Testis (tissue), 3 donors: ENCODE results near the gene NOVA2. TPM values are rescaled to one million over a fixed set of nuclear protein-coding genes. Genes with fewer than 3 reads are reported as not detected.

ENCODE experiments used
- DNase-seq: peaks from one replicate; pipeline ENCODE4 v3.0.0-alpha.2; 2019
- H3K27ac ChIP-seq, 2 donors: fragments of 200-600 bp; sonication (generic); one replicate each; pipeline ENCODE4 v1.5.1; 2019
- H3K27me3 ChIP-seq: fragments of 200-600 bp; sonication (generic); one replicate; pipeline ENCODE4 v1.5.1; 2019
- H3K36me3 ChIP-seq: fragments of 200-600 bp; sonication (generic); one replicate; pipeline ENCODE4 v1.5.1; 2017; ENCODE audit warnings: low read depth; ENCODE audit errors: missing control alignments
- H3K4me1 ChIP-seq: fragments of 200-600 bp; sonication (generic); one replicate; pipeline ENCODE4 v1.5.1; 2019
- H3K4me3 ChIP-seq, 2 donors: fragments of 200-600 bp; sonication (generic); one replicate each; pipeline ENCODE4 v1.5.1; 2017 to 2019
- H3K9me3 ChIP-seq: fragments of 200-600 bp; sonication (generic); one replicate; pipeline ENCODE4 v1.5.1; 2017
- CTCF ChIP-seq, 3 experiments: fragments of 450-650 bp in 2 of 3; fragments of 200-600 bp in 1 of 3; sonication (generic) in 1 of 3; IDR thresholded peaks; one replicate each; pipeline ENCODE4 v1.5.1; 2016 to 2019; ENCODE audit warnings: antibody characterized with exemption in 3 of 3, mild to moderate bottlenecking in 2 of 3, moderate library complexity in 1 of 3
- POLR2A ChIP-seq: fragments of 450-650 bp; IDR thresholded peaks from one replicate; pipeline ENCODE4 v1.6.1; 2017; ENCODE audit warnings: antibody characterized with exemption, mild to moderate bottlenecking, moderate library complexity
- WGBS, 2 donors: methylation state at CpG; one replicate each; pipeline ENCODE4 v1.1.5; 2018; 5-methylcytosine and 5-hydroxymethylcytosine counted together
- intact Hi-C: fragments of 100-400 bp; cut with DNase I; formaldehyde crosslinking; loops from one replicate; pipeline ENCODE4 v1.15.1; 2023; ENCODE audit warnings: low total_unique reads
- polyA plus RNA-seq: library from polyadenylated mRNA; stranded (reverse); fragments of 350-450 nt; fragmentation: Illumina TruSeq; extraction: RNeasy Lipid Tissue Mini Kit (QIAGEN cat#74804); gene quantifications from one replicate; pipeline ENCODE4 v1.2.3, GENCODE V29; 2014; ENCODE audit warnings: low read depth, low replicate concordance; ENCODE audit not compliant: insufficient read depth
- total RNA-seq, 2 donors: library from RNA; depleted of rRNA; stranded (reverse); fragments of >200 nt; gene quantifications; one replicate each; pipeline ENCODE4 v1.2.3, GENCODE V29; 2016

The NOVA2 gene
- total and polyA plus RNA-seq, 3 donors from 2014 or later = 3.0 to 5.7 (median 3.1) TPM

GRCh38 chr19:46002678-46003275, 29.1 kb upstream of the NOVA2 start:
- no peaks in the 10 kb centered on the region for H3K36me3 ChIP-seq
- no peak overlapping the region for H3K4me3 ChIP-seq
- intact Hi-C loops = no loop called here
- no peaks in the 10 kb centered on the region for H3K27me3 ChIP-seq
- DNase-seq = no peak
- 95 to 99% methylated on average over 13 to 15 of the region's 15 CpGs for WGBS, 2 donors
- H3K27ac ChIP-seq = no peak overlapping the region
- TF ChIP-seq POLR2A = no peak
- TF ChIP-seq CTCF (IDR thresholded peaks at IDR 0.05) = no peak
- no peaks in the 10 kb centered on the region for H3K9me3 ChIP-seq
- peaks cover 5% of the 10 kb centered on the region for H3K4me1 ChIP-seq

- 22 to 30% methylated on average over 19 to 34 of the region's 34 CpGs for WGBS, 2 donors
- peak; percentile 62 for DNase-seq
- intact Hi-C loops = no loop called here
- no peaks in the 10 kb centered on the region for H3K27me3 ChIP-seq
- H3K9me3 ChIP-seq = no peaks in the 10 kb centered on the region
- no peak overlapping the region for H3K27ac ChIP-seq
- H3K4me1 ChIP-seq = peaks cover 9% of the 10 kb centered on the region
- peak overlapping the region in 1 of 2 donors; percentile 15 for H3K4me3 ChIP-seq
- H3K36me3 ChIP-seq = no peaks in the 10 kb centered on the region
- TF ChIP-seq POLR2A = no peak
- no peak for TF ChIP-seq CTCF (IDR thresholded peaks at IDR 0.05)
Measured at GRCh38 chr19:46000491-46001246, 27.0 kb upstream of the NOVA2 start.

GRCh38 chr19:45999653-46000121, 26.0 kb upstream of the NOVA2 start:
- Histone ChIP-seq H3K9me3 (no peaks in the 10 kb centered on the region), H3K27ac (no peak overlapping the region), H3K4me1 (peaks cover 9% of the 10 kb centered on the region), H3K36me3 (no peaks in the 10 kb centered on the region), H3K4me3 (no peak overlapping the region), H3K27me3 (no peaks in the 10 kb centered on the region)
- no peak for TF ChIP-seq CTCF (IDR thresholded peaks at IDR 0.05)
- TF ChIP-seq POLR2A = no peak
- 21 to 26% methylated on average over 14 of the region's 14 CpGs for WGBS, 2 donors
- intact Hi-C loops = no loop called here
- DNase-seq = peak; percentile 28

- Histone ChIP-seq H3K36me3 (no peaks in the 10 kb centered on the region), H3K4me3 (no peak overlapping the region), H3K4me1 (peaks cover 9% of the 10 kb centered on the region), H3K27ac (no peak overlapping the region), H3K9me3 (no peaks in the 10 kb centered on the region), H3K27me3 (no peaks in the 10 kb centered on the region)
- no peak for TF ChIP-seq POLR2A
- no peak for TF ChIP-seq CTCF (IDR thresholded peaks at IDR 0.05)
- no peak for DNase-seq
- intact Hi-C loops = no loop called here
- 92 to 93% methylated on average over 4 of the region's 4 CpGs for WGBS, 2 donors
Measured at GRCh38 chr19:45998834-45999233, 25.2 kb upstream of the NOVA2 start.
